Neural progenitor cell (in vitro differentiated cells): ENCODE data around the gene NIPAL1. TPM values are rescaled to one million over a fixed set of nuclear protein-coding genes. Genes with fewer than 3 reads are reported as not detected.

ENCODE experiments used
- DNase-seq: peaks from one replicate; pipeline ENCODE4 v3.0.0-alpha.2; 2016; ENCODE audit warnings: low spot score
- H2AFZ ChIP-seq: fragments of 200-600 bp; sonication (generic); replicated peaks from 2 replicates; pipeline ENCODE4 v1.6.1; 2016; ENCODE audit warnings: antibody characterized with exemption
- H3F3A ChIP-seq: fragments of 200-600 bp; sonication (generic); 2 replicates; pipeline ENCODE4 v1.6.1; 2016; ENCODE audit warnings: antibody characterized with exemption, low read depth
- H3K27ac ChIP-seq: fragments of 200-600 bp; sonication (generic); 2 replicates; pipeline ENCODE4 v1.5.1; 2016; ENCODE audit warnings: mild to moderate bottlenecking
- H3K27me3 ChIP-seq: fragments of 200-600 bp; sonication (generic); 2 replicates; pipeline ENCODE4 v1.6.1; 2016; ENCODE audit warnings: mild to moderate bottlenecking, moderate library complexity
- H3K36me3 ChIP-seq: fragments of 200-600 bp; sonication (generic); 2 replicates; pipeline ENCODE4 v1.5.1; 2016
- H3K4me1 ChIP-seq: fragments of 200-600 bp; sonication (generic); 2 replicates; pipeline ENCODE4 v1.6.1; 2016; ENCODE audit warnings: mixed run types
- H3K4me2 ChIP-seq: fragments of 200-600 bp; sonication (generic); 2 replicates; pipeline ENCODE4 v1.6.1; 2016
- H3K4me3 ChIP-seq: fragments of 200-600 bp; sonication (generic); 2 replicates; pipeline ENCODE4 v1.5.1; 2016
- H3K79me2 ChIP-seq: fragments of 200-600 bp; sonication (generic); 2 replicates; pipeline ENCODE4 v1.6.1; 2016; ENCODE audit warnings: low read depth
- H3K9ac ChIP-seq: fragments of 200-600 bp; sonication (generic); 2 replicates; pipeline ENCODE4 v1.6.1; 2016
- H3K9me3 ChIP-seq: fragments of 200-600 bp; sonication (generic); 2 replicates; pipeline ENCODE4 v1.5.1; 2016; ENCODE audit warnings: low read depth
- H4K20me1 ChIP-seq: fragments of 200-600 bp; sonication (generic); 2 replicates; pipeline ENCODE4 v1.6.1; 2016; ENCODE audit warnings: low read depth
- H3K27ac Mint-ChIP-seq: 3 replicates; pipeline ENCODE4 v1.8.0; 2021; ENCODE audit warnings: mixed read lengths
- H3K27me3 Mint-ChIP-seq: 2 replicates; pipeline ENCODE4 v1.8.0; 2022; ENCODE audit warnings: low read depth, mild to moderate bottlenecking, inconsistent platforms, moderate library complexity, mixed read lengths; ENCODE audit not compliant: insufficient read depth
- H3K36me3 Mint-ChIP-seq: 3 replicates; pipeline ENCODE4 v1.8.0; 2021; ENCODE audit warnings: mixed read lengths
- H3K4me1 Mint-ChIP-seq: 3 replicates; pipeline ENCODE4 v1.8.0; 2021; ENCODE audit warnings: mixed read lengths
- H3K4me3 Mint-ChIP-seq: 3 replicates; pipeline ENCODE4 v1.8.0; 2021; ENCODE audit warnings: mild to moderate bottlenecking, moderate library complexity, mixed read lengths
- H3K9me3 Mint-ChIP-seq: 3 replicates; pipeline ENCODE4 v1.8.0; 2020; ENCODE audit warnings: mixed read lengths
- EZH2 ChIP-seq: fragments of 200-600 bp; sonication (generic); IDR thresholded peaks from 2 replicates; pipeline ENCODE4 v1.6.1; 2017; ENCODE audit warnings: antibody characterized with exemption, mild to moderate bottlenecking, moderate library complexity
- EZH2phosphoT487 ChIP-seq: fragments of 200-600 bp; sonication (generic); IDR thresholded peaks from 2 replicates; pipeline ENCODE4 v1.6.1; 2017; ENCODE audit warnings: antibody characterized with exemption
- total RNA-seq: library from RNA; depleted of rRNA; stranded (reverse); fragments of >200 nt; gene quantifications from 2 replicates; pipeline ENCODE4 v1.2.3, GENCODE V29; 2015; ENCODE audit warnings: low replicate concordance
- TF ChIP-seq, protein P1 (sequence below): fragments of 200-600 bp; sonication (generic); IDR thresholded peaks from 2 replicates; pipeline ENCODE4 v1.5.1; 2017; ENCODE audit warnings: antibody characterized with exemption, mild to moderate bottlenecking

NIPAL1 gene
- 0.84 and 1.2 TPM in 2 replicates for total RNA-seq

DNA sequence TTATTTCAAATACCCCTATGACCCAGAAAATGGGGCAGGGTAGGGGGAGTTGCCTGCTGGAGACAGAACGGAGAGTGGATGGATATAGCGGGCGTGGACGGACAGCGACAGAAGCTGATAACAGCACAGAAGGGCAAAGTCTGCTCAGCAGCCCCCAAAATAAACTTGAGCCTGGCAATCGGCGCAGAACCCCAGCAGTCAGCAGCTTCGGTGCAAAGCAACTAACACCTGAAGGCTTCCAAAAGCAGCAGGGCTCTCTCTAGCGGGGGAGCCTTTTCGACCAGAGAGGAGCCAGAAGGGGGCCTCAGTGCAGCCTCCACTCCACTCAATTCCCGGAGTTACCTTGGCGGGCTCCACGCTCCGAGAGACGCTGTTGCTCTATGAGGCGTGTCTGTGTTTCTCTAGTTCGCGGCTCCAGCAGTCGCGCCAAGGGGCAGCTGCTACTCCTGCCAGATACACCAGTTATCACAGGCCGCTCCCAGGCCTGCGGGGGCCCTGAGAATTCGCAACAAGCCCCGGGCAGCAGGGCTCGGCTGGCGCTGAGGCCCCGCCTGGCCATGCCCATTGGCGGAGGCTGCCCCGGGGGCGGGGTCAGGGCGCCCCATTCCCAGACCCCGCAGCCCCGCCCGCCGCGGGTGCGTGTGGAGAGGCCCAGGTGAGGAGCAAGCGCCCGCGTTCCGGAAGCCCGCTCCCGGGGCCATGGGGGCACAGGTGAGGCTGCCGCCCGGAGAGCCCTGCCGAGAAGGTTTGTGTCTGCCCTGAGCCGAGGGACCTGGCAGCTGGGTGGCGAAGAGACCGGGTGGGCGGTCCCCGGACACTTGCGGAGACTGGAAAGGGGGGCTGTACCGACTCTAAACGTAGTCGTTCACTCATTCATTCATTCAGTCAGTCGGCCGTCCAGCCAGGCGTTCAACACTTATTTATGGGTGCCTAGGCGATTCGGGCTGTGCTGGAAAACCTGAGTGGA, at the start of gene NIPAL1, which contains the start of gene CNGA1:
NIPAL1 (plus strand) TSS at position 632 of the 967 bp plus-strand sequence; CDS start at position 700, 68 bp downstream.
CNGA1 (minus strand) TSS at position 541 of the 967 bp plus-strand sequence. CDS start 63,992 bp downstream, outside the sequence.
- H3K4me3 Mint-ChIP-seq, result peak within 1 kb of the TSS; percentile 84
- no peaks in the 10 kb centered on the region for H3K4me1 ChIP-seq
- H3K4me2 ChIP-seq, result peak within 1 kb of the TSS; percentile 81
- H4K20me1 ChIP-seq, result no peaks in the 10 kb centered on the region
- TF ChIP-seq, protein P1, sequence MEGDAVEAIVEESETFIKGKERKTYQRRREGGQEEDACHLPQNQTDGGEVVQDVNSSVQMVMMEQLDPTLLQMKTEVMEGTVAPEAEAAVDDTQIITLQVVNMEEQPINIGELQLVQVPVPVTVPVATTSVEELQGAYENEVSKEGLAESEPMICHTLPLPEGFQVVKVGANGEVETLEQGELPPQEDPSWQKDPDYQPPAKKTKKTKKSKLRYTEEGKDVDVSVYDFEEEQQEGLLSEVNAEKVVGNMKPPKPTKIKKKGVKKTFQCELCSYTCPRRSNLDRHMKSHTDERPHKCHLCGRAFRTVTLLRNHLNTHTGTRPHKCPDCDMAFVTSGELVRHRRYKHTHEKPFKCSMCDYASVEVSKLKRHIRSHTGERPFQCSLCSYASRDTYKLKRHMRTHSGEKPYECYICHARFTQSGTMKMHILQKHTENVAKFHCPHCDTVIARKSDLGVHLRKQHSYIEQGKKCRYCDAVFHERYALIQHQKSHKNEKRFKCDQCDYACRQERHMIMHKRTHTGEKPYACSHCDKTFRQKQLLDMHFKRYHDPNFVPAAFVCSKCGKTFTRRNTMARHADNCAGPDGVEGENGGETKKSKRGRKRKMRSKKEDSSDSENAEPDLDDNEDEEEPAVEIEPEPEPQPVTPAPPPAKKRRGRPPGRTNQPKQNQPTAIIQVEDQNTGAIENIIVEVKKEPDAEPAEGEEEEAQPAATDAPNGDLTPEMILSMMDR, result peak; percentile 51
- TF ChIP-seq EZH2phosphoT487 (no peak), EZH2 (peak; percentile 13)
- peaks cover 9% of the 10 kb centered on the region for H3F3A ChIP-seq
- no peaks in the 10 kb centered on the region for H3K36me3 ChIP-seq
- H3K27ac Mint-ChIP-seq, result no peak within 1 kb of the TSS
- peaks cover 33% of the 10 kb centered on the region for H3K27me3 Mint-ChIP-seq
- peaks cover 27% of the 10 kb centered on the region for H3K27me3 ChIP-seq
- H3K36me3 Mint-ChIP-seq, result no peaks in the 10 kb centered on the region
- H3K9ac ChIP-seq, result no peak within 1 kb of the TSS
- no peaks in the 10 kb centered on the region for H3K79me2 ChIP-seq
- H3K27ac ChIP-seq, result no peak within 1 kb of the TSS
- peaks cover 5% of the 10 kb centered on the region for H3K4me1 Mint-ChIP-seq
- peaks cover 13% of the 10 kb centered on the region for H3K9me3 Mint-ChIP-seq
- no peaks in the 10 kb centered on the region for H3K9me3 ChIP-seq
- peak within 1 kb of the TSS; percentile 92 for H2AFZ ChIP-seq
- H3K4me3 ChIP-seq, result peak within 1 kb of the TSS; percentile 66
- DNase-seq, result peak; percentile 94

GRCh38 chr4:47968847-47969246, 47.7 kb upstream of the NIPAL1 start:
- TF ChIP-seq, protein P1, result no peak
- TF ChIP-seq EZH2phosphoT487 (no peak), EZH2 (no peak)
- Histone ChIP-seq H4K20me1 (no peaks in the 10 kb centered on the region), H3K4me2 (no peak overlapping the region), H3K9me3 (no peaks in the 10 kb centered on the region), H3K36me3 (no peaks in the 10 kb centered on the region), H3K4me3 (no peak overlapping the region), H3F3A (no peaks in the 10 kb centered on the region), H3K27ac (no peak overlapping the region), H3K4me1 (no peaks in the 10 kb centered on the region), H3K9ac (no peak overlapping the region), H3K79me2 (no peaks in the 10 kb centered on the region), H3K27me3 (no peaks in the 10 kb centered on the region), H2AFZ (no peak overlapping the region)
- no peaks in the 10 kb centered on the region for H3K27me3 Mint-ChIP-seq
- no peak for DNase-seq
- no peaks in the 10 kb centered on the region for H3K36me3 Mint-ChIP-seq
- H3K27ac Mint-ChIP-seq, result no peak overlapping the region
- H3K4me3 Mint-ChIP-seq, result no peak overlapping the region
- H3K9me3 Mint-ChIP-seq, result no peaks in the 10 kb centered on the region
- no peaks in the 10 kb centered on the region for H3K4me1 Mint-ChIP-seq

GRCh38 chr4:47972181-47972580, 44.4 kb upstream of the NIPAL1 start:
- no peak overlapping the region for H3K4me2 ChIP-seq
- no peak overlapping the region for H3K4me3 ChIP-seq
- no peaks in the 10 kb centered on the region for H3K27me3 ChIP-seq
- no peak for TF ChIP-seq EZH2
- TF ChIP-seq, protein P1, result no peak
- no peak for TF ChIP-seq EZH2phosphoT487
- no peak for DNase-seq
- no peaks in the 10 kb centered on the region for H3F3A ChIP-seq
- H3K9ac ChIP-seq, result no peak overlapping the region
- H3K27ac ChIP-seq, result no peak overlapping the region
- Mint-ChIP-seq H3K4me3 (no peak overlapping the region), H3K9me3 (no peaks in the 10 kb centered on the region), H3K27me3 (no peaks in the 10 kb centered on the region), H3K36me3 (no peaks in the 10 kb centered on the region), H3K4me1 (no peaks in the 10 kb centered on the region), H3K27ac (no peak overlapping the region)
- no peak overlapping the region for H2AFZ ChIP-seq
- H4K20me1 ChIP-seq, result no peaks in the 10 kb centered on the region
- H3K79me2 ChIP-seq, result no peaks in the 10 kb centered on the region
- no peaks in the 10 kb centered on the region for H3K9me3 ChIP-seq
- H3K4me1 ChIP-seq, result no peaks in the 10 kb centered on the region
- H3K36me3 ChIP-seq, result no peaks in the 10 kb centered on the region
